CD4-positive, alpha-beta T cell treated with Interleukin-1 beta for 1 hour (primary cell): Measurements from ENCODE around the gene ENOX1.

ENCODE experiments used
- DNase-seq, 2 donors: peaks; one replicate each; pipeline ENCODE4 v3.0.0-alpha.2; 2020 to 2022

Gene ENOX1

DNA sequence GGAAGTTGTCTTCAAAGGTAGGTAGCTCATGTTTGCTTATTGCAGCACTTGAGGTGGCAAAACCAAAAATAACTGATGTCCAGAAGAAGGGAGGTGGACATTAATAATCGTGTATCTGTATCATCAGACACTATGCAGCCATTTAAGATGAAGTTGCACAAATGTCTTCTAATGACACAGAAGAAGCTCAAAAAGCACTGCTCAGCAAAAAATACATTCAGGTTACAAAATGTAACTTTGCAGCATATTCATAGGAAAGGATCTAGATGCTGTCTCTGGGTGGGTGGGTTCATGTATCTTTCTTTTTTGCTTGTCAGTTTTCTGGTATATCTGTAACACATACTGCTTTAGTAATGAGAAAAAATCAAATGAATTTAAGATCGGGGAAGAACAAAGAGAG lies 515.6 kb downstream of the ENOX1 start:
- DNase-seq: no peak

DNA sequence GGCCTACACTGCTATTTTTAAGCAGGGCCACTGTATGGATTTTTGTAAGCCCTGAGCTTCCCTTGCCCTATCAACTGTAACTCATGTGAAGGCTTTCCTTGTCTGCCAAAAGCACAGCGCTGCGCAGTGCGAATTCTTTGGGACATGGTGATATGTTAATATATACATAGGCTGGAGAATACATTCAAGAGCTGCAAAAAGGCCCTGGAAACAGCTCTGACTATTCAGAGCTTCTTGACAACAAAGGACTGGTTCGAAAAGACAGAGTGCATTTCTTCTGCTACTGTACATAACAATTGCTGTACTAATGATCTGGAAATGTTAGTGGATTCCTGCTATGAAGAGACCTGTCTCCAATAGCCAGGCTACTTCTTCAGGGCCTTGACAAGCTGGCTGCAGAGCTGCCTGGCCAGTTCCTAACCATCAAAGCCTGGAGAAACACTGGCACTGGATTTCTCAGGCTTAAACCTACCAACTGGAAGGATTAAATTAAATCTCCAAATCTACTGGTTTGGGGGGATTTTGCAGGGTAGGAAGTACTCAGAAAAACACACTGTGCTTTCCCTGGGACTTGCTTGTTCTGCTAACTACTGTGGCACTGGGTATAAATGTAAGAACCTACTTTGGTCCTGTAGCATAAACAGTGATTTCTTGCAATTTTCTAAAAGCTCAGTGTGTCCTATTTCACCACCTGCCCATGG lies 516.5 kb downstream of the ENOX1 start:
- no peak for DNase-seq

GRCh38 chr13:43269037-43269481 lies 517.7 kb downstream of the ENOX1 start:
- no peak for DNase-seq

DNA sequence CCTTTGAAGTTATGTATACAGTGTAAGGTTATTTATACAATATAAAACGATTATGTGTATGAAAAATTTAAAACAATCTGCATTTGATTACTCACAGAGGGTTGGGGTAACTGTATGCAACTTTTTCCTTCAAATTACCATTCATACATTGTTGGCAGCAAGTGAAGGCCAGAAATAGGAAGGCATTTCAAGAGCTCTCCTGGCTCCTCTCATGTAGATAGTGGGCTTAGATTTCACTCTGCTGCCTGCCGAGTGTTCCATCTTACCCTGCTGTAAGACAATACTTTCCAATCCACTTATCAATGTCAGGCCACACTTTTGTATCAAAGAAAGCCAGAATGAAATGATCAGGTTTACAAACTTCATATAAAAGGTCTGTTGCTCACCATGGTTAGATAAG lies 518.1 kb downstream of the ENOX1 start:
- no peak for DNase-seq

- DNase-seq: no peak
Measured at GRCh38 chr13:43267916-43268315, 518.9 kb downstream of the ENOX1 start.

DNA sequence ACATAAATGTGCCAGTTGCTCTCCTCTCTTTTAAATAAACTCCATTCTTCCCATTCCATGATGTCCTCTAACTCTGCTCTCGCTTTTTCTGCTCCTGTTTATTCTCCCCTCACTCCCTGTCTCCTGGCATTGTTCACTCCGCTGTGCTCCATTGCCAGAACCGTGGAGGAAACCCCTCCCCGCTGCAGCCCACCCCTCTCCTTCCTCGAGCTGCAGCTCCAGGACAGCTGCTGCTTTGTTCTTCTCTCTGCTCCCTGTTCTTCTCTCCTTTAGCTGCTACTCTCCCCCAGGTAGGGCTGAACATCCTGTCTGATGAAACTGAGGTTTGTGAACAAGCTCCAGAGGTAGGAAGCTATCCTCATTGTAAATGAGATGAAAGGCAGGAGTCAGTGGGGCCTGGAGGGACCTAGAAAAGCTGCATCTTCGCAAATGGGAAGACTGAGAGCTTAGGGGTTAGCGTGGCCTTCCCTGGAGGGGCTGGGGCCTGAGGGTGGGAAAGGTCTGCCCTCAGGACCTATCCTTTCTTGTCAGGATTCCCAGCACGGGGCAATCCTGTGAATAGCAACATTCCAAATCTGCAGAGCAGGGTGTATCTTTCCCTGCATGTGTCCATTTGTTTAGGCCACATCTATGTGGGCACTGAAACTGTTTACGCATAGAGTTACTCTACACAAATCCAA lies 519.7 kb downstream of the ENOX1 start:
- no peak for DNase-seq

DNA sequence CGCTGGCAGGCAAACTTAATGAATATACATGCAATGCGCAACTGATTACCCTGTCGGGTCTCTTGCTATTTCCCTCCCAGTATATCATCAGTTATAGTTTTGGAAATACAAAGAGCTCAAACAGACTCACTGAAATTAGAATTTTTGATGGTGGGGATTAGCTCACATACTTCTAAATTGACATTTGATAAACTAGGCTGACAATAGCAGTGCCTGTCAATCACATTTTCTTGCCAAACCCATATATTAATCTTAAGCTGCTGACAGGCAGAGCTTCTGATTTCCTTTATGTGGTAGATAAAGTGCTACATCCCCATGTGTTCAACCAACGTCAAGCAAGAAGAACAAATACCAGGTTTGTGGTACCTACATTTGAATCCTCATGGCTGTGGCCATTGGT lies 521.7 kb downstream of the ENOX1 start:
- DNase-seq: no peak

- DNase-seq: no peak
Measured at GRCh38 chr13:43264458-43264857, 522.3 kb downstream of the ENOX1 start.

GRCh38 chr13:43263047-43263446 lies 523.7 kb downstream of the ENOX1 start:
- no peak for DNase-seq

- DNase-seq: no peak
Measured at GRCh38 chr13:43260999-43261398, 525.8 kb downstream of the ENOX1 start.

DNA sequence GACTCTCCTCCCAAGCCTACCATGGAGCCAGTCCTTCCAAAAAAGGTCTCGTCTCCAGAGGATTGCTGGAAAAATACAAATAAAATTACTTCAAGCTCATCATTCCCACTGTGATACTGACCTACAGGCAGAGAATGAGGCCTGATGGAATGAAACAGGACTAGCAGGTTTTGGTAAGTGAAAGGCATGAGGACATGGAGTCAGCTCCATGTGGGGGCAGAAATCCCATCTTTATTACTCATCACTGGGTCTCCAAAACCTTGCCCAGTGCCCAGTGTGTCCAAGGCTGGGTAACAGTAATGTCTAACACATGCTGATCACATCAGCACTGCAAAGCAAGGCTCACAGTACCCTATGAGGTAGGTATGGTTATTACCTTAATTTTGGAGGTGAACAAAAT lies 528.0 kb downstream of the ENOX1 start:
- DNase-seq: no peak

- DNase-seq: no peak
Measured at GRCh38 chr13:43257765-43258164, 529.0 kb downstream of the ENOX1 start.

DNA sequence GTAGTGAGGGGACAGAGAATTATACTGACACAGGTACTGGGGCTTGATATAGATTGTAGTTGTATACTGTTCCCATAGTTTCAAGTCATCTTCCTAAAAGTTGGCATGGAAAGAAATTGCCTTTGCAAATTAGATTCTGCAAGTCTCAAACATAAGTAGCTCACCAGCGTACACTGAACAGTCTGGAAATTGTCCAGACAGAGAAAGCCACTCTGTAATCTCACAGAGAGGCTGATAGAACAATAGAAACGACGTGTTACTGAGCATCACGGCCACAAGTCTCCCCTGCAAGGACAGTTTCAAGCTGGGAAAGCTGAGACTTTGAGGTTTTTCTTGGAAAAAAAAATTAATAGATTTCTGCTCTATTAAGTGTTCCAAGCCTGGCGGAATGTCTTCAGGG lies 534.8 kb downstream of the ENOX1 start:
- no peak for DNase-seq

- no peak for DNase-seq
Measured at GRCh38 chr13:43246382-43246781, 540.4 kb downstream of the ENOX1 start.

- DNase-seq: no peak
Measured at GRCh38 chr13:43245374-43245964, 541.3 kb downstream of the ENOX1 start.

DNA sequence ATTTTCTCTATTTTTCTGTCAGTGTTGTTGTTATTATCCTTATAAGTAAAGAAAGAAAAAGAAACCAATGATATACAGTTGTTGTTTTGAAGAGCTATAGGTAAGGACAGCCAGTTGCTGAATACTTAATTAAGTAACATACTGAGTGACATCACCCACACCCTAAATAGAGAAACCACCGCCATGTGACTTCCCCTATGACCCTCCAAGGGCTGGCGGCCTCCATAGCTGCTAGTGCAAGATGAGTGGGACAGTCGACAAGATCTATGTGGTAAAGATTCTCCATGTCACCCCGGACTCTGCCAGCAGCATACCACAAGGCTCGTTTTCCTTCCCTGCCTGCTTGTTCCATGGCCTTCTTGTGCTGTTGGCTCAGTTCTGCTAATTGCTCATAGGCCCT lies 542.3 kb downstream of the ENOX1 start:
- DNase-seq: no peak

DNA sequence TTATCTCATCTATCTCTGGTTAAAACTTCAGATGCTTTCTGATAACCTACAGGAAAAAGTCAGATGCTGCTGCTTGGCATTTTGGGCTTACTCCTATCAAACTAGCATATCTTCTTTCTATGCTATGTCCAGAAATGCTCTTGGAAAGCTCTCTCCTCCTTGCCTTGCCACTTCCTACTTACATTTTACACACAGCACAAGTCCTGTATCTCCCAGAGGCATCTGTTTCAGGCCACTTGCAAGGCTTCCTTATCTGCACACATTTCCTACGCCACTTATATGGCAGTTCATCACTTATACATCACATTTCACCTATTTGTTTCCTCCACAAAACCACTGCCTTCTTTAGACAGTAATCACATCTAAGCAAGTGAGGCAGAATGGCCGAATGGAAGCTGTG lies 543.1 kb downstream of the ENOX1 start:
- DNase-seq: no peak

DNA sequence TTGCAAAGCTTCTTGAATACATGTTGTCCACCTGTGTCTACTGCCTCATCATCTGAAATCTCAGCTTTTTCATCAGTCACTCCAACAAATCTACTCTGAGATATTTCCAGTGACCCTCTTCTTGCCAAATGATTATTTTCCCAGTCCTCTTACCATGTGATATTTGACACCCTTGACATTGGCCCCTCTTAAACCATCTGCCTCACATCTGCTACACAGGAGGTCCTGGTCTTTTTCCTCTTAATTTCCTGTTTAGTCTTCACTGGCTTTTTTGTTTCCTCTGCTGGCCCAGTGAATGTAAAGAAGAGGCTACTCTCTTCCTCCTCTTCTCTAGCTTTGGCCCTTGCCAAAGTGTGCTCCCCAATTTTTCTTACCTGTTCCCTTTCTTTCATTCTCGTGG lies 544.7 kb downstream of the ENOX1 start:
- no peak for DNase-seq

DNA sequence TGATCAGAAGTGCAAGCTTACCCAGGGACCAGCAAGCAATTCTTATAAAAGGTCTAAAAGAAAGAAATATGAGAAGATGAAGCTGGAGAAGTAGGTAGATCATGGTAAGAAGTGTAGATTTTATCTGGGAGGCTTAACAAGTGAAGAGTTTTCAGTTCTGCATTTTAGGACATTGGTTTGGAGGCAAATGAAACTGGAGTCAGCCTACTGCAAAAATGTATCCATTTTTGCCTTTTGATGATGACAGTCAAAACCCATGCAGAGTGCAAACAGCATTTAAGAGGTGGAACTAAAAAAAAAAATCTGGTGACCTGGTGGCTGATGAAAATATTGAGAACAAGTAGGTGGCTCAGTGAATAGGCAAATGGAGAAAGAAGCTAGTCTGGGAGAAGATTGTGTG lies 546.5 kb downstream of the ENOX1 start:
- DNase-seq: no peak

DNA sequence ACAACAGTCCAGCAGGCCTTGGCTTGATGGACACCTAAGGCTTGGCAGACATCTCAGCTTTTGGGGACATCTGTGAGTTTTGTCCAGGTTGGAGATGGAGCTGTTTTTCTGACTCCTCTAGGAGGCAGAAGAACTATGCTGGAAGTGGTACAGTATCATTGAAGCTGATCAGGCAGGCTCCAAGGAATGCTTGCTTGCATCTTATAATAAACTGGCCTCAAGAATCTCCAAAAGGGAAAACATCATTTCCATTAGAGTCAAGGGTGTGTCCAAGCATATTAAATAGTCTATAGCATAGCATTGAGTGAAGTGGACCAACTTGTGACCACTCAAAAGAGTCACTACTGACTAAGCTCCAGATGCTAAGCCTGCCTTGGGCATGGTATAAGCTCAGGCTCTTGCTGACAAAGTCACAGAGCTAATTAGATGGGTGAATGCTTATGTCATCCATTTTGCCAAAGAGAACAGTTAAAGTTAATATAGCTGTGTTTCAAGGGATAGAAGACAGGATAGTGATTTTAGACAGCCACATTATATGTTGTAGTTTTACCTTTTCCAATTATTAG lies 547.4 kb downstream of the ENOX1 start:
- DNase-seq: no peak

DNA sequence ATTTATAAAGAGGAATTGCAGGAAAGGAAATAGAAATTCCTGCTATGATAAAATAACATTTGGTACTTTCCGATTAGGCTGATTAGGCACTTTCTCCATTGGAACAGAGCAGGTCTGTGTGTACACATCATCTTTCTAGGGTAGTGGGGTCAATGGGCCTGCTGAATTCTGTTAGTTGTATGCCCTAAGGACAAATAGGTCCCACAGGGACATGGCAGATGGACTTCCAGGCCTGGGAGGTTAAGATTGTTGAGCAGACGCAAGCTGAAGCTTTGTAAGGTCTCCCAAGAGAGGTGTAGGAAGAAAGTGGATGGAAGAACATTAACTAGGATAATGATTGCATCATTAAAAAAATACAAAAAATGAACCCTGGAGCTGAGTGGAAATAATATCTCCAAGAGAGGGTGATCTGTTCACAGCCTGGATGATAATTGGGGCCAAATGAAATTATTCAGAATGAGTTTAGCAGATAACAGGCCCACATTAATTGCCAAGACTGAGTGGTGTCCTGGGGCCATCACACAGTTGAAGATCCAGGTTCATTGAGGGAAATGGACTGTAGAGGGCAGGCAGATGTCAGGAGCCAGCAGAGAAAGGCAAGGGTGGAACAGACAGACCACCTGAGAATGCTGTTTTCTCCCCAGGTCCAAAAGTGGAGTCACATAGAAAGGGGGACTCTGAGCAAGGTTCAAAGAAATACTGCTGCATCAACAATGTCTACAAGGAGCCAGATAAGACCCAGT lies 548.3 kb downstream of the ENOX1 start:
- no peak for DNase-seq

- DNase-seq: no peak
Measured at GRCh38 chr13:43237616-43238015, 549.2 kb downstream of the ENOX1 start.

- DNase-seq: no peak
Measured at GRCh38 chr13:43235028-43235427, 551.7 kb downstream of the ENOX1 start.
